Kidney (tissue), 14 donors: ENCODE results near the gene EYA4. TPM values are rescaled to one million over a fixed set of nuclear protein-coding genes. Genes with fewer than 3 reads are reported as not detected.

Source experiments
- DNase-seq, 5 donors: peaks; one replicate each; pipeline ENCODE4 v3.0.0-alpha.2; 2013 to 2020
- FAIRE-seq: peaks from 2 replicates; lab custom pipeline; 2012; peaks lifted over from hg19 to GRCh38; lab: Jason Lieb, UNC
- H3K27ac ChIP-seq, 2 donors: one replicate each; pipeline ENCODE4 v1.7.0; 2013; ENCODE audit warnings: low read depth in 2 of 2, low read length in 2 of 2, inconsistent platforms in 1 of 2
- H3K27me3 ChIP-seq: one replicate; pipeline ENCODE4 v1.7.1; 2013; ENCODE audit warnings: low read length, inconsistent platforms; ENCODE audit not compliant: control insufficient read depth, insufficient read depth
- H3K36me3 ChIP-seq, 3 donors: one replicate each; pipeline versions ENCODE4 v1.7.0 to v1.7.1; 2013; ENCODE audit warnings: low read length in 3 of 3, control low read depth in 1 of 3, inconsistent platforms in 1 of 3; ENCODE audit not compliant: insufficient read depth in 3 of 3, control insufficient read depth in 2 of 3
- H3K4me1 ChIP-seq, 3 donors: one replicate each; pipeline versions ENCODE4 v1.7.0 to v1.7.1; 2013; ENCODE audit warnings: low read length in 3 of 3, inconsistent platforms in 1 of 3, low read depth in 1 of 3; ENCODE audit not compliant: control insufficient read depth in 2 of 3, insufficient read depth in 2 of 3
- H3K4me3 ChIP-seq, 3 donors: one replicate each; pipeline versions ENCODE4 v1.7.0 to v1.8.1; 2013; ENCODE audit warnings: low read length in 3 of 3, control low read depth in 1 of 3, inconsistent platforms in 1 of 3
- H3K9ac ChIP-seq, 3 donors: one replicate each; pipeline versions ENCODE4 v1.7.0 to v1.7.1; 2013; ENCODE audit warnings: low read length in 3 of 3, control low read depth in 1 of 3, inconsistent platforms in 1 of 3
- H3K9me3 ChIP-seq, 3 donors: one replicate each; pipeline versions ENCODE4 v1.7.0 to v1.7.1; 2013; ENCODE audit warnings: low read length in 3 of 3, control low read depth in 1 of 3, inconsistent platforms in 1 of 3; ENCODE audit not compliant: control insufficient read depth in 2 of 3, insufficient read depth in 1 of 3
- intact Hi-C: fragments of 100-400 bp; cut with DNase I; formaldehyde crosslinking; loops from one replicate; pipeline ENCODE4 v1.11.1; 2022
- polyA plus RNA-seq: library from polyadenylated mRNA; stranded (reverse); fragments of 350-450 nt; fragmentation: Illumina TruSeq; extraction: RNeasy Lipid Tissue Mini Kit (QIAGEN cat#74804); gene quantifications from one replicate; pipeline ENCODE4 v1.2.3, GENCODE V29; 2014; ENCODE audit warnings: low read depth, low replicate concordance; ENCODE audit not compliant: insufficient read depth
- total RNA-seq: library from RNA; stranded (reverse); fragmentation: NEBNext Ultra II Directional; extraction: Animal tissue kit (Norgen Biotek cat#: 25700); gene quantifications from one replicate; pipeline ENCODE4 v1.2.1, GENCODE V29; 2021
- TF ChIP-seq, protein P1 (sequence below): IDR thresholded peaks from 3 replicates; pipeline ENCODE4 v1.5.1; 2012; ENCODE audit warnings: mild to moderate bottlenecking, moderate library complexity, borderline replicate concordance; ENCODE audit not compliant: insufficient read depth; ENCODE audit errors: extremely low read depth
- donor health status: control.
- donor health status: control.
- donor health status: control.
- donor health status: control.
- donor health status: control.
- donor health status: DM: yes; HTN: yes; CAD: no.
- donor health status: Normal renal cell carcinoma (clear cell type).

The EYA4 gene
- total and polyA plus RNA-seq, 2 donors from 2014 or later: 0.99 to 5.0 TPM

- TF ChIP-seq, protein P1, sequence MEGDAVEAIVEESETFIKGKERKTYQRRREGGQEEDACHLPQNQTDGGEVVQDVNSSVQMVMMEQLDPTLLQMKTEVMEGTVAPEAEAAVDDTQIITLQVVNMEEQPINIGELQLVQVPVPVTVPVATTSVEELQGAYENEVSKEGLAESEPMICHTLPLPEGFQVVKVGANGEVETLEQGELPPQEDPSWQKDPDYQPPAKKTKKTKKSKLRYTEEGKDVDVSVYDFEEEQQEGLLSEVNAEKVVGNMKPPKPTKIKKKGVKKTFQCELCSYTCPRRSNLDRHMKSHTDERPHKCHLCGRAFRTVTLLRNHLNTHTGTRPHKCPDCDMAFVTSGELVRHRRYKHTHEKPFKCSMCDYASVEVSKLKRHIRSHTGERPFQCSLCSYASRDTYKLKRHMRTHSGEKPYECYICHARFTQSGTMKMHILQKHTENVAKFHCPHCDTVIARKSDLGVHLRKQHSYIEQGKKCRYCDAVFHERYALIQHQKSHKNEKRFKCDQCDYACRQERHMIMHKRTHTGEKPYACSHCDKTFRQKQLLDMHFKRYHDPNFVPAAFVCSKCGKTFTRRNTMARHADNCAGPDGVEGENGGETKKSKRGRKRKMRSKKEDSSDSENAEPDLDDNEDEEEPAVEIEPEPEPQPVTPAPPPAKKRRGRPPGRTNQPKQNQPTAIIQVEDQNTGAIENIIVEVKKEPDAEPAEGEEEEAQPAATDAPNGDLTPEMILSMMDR: no peak
- Histone ChIP-seq H3K27ac (no peak overlapping the region), H3K9me3 (no peaks in the 10 kb centered on the region), H3K4me1 (no peaks in the 10 kb centered on the region), H3K36me3 (no peaks in the 10 kb centered on the region), H3K9ac (no peak overlapping the region), H3K4me3 (no peak overlapping the region), H3K27me3 (no peaks in the 10 kb centered on the region)
- FAIRE-seq (no peak), DNase-seq (peak in 2 of 5 donors; percentile 24 to 31)
- intact Hi-C loops: no loop called here
Measured at GRCh38 chr6:133314947-133315346, 73.8 kb downstream of the EYA4 start.

DNA sequence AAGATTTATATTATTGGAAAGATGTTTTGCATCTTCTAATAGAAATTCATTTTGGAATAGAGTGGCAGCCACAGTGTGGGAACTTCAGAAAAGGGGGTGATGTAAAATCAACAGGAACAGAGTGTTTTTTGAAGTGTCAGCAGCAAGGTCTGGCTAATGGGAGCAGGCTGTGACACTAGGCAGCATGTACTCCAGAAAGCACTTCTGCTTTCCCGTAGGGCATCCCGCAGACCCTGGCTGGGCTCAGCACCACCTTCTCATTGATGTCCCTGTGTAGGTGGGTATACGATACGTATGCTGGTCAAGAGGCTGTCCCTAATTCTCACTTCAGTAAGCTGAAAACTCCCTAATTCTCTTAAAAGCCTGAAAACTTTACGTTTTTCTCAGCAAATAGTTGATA lies 74.7 kb downstream of the EYA4 start:
- no peak for FAIRE-seq
- Histone ChIP-seq H3K36me3 (no peaks in the 10 kb centered on the region), H3K27me3 (no peaks in the 10 kb centered on the region), H3K9me3 (no peaks in the 10 kb centered on the region), H3K4me3 (no peak overlapping the region), H3K9ac (no peak overlapping the region), H3K27ac (no peak overlapping the region), H3K4me1 (no peaks in the 10 kb centered on the region)
- no peak for DNase-seq
- TF ChIP-seq, protein P1: no peak
- intact Hi-C loops: no loop called here

DNA sequence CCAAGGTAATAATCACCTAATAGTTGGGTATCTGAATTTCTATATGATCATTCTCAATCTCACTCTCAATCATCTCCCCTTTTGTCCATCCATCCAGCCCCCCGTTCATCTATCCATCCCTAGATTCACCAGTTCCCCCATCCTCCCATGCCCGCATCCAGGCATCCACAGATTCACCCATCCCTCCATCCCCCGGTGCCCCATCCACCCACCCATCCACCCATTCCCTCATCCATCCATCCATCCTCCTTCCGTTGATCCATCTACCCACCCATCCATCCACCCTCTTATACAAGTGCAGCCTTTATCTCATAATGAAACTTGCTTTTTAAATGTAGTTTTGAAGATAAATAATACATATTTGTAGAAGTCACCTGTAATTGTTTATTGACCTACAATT lies 76.5 kb downstream of the EYA4 start:
- no peaks in the 10 kb centered on the region for H3K27me3 ChIP-seq
- H3K4me1 ChIP-seq: no peaks in the 10 kb centered on the region
- H3K9me3 ChIP-seq: no peaks in the 10 kb centered on the region
- H3K36me3 ChIP-seq: no peaks in the 10 kb centered on the region
- no peak overlapping the region for H3K27ac ChIP-seq
- no peak for FAIRE-seq
- no peak for DNase-seq
- H3K4me3 ChIP-seq: no peak overlapping the region
- TF ChIP-seq, protein P1: no peak
- no peak overlapping the region for H3K9ac ChIP-seq
- intact Hi-C loops: no loop called here

DNA sequence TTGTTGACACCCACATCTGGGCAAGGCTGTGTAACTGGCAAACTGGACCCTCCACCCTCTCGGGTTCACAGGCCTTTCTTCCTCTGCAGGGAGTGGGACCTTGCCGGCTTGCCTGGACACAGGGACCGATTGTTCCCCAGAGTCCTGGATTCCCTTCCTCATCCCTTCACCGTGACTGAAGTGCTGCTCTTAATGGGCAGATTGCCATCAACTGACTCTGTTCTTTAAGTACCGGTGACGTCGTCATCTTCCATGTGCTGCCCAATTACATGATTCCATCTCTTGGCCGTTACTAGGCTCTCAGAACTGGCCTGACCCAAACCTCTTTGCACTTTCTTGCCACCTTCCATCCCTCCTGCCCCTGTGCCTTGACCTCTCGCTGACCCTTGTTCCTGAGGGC lies 85.4 kb downstream of the EYA4 start:
- intact Hi-C loops: no loop called here
- Histone ChIP-seq H3K36me3 (no peaks in the 10 kb centered on the region), H3K4me1 (no peaks in the 10 kb centered on the region), H3K9me3 (no peaks in the 10 kb centered on the region), H3K27ac (no peak overlapping the region), H3K9ac (no peak overlapping the region), H3K4me3 (no peak overlapping the region), H3K27me3 (no peaks in the 10 kb centered on the region)
- FAIRE-seq (no peak), DNase-seq (peak in 1 of 5 donors; percentile 33)
- TF ChIP-seq, protein P1: no peak
